K562 (cell line): ENCODE data around the gene KBTBD3. TPM values are rescaled to one million over a fixed set of nuclear protein-coding genes. Genes with fewer than 3 reads are reported as not detected.

Experiments used
- ADNP ChIP-seq: fragments of 200-800 bp; sonication (Bioruptor generic); IDR thresholded peaks from 2 replicates; pipeline ENCODE4 v1.6.1; 2016; ENCODE audit warnings: missing genetic modification characterization, missing compliant biosample characterization
- ATF1 ChIP-seq, 2 experiments: fragments of 450-650 bp in 1 of 2; IDR thresholded peaks; 2 replicates each; pipeline ENCODE4 v1.6.1; 2016; ENCODE audit warnings: missing compliant biosample characterization in 1 of 2, missing genetic modification characterization in 1 of 2
- DACH1 ChIP-seq: fragments of 450-650 bp; IDR thresholded peaks from 2 replicates; pipeline ENCODE4 v1.6.1; 2018; ENCODE audit not compliant: partially characterized antibody
- FOXK1 ChIP-seq: sonication (generic); formaldehyde crosslinking; IDR thresholded peaks from 2 replicates; pipeline ENCODE4 v1.8.0; 2022; ENCODE audit warnings: missing genetic modification reagents, mild to moderate bottlenecking, borderline replicate concordance
- HDAC2 ChIP-seq: fragments of 450-650 bp; IDR thresholded peaks from 2 replicates; pipeline ENCODE4 v1.6.1; 2016; ENCODE audit warnings: mild to moderate bottlenecking
- HMG20B ChIP-seq: fragments of 250-450 bp; sonication (Bioruptor Pico); IDR thresholded peaks from 2 replicates; pipeline ENCODE4 v1.5.0; 2021; ENCODE audit warnings: mild to moderate bottlenecking
- KDM5B ChIP-seq: fragments of 200-600 bp; sonication (generic); IDR thresholded peaks from 2 replicates; pipeline ENCODE4 v1.6.1; 2012; ENCODE audit warnings: low read depth, mild to moderate bottlenecking, moderate library complexity, low read length, control low read depth, inconsistent platforms; ENCODE audit not compliant: insufficient replicate concordance
- MEIS2 ChIP-seq: fragments of 450-650 bp; IDR thresholded peaks from 2 replicates; pipeline ENCODE4 v1.6.1; 2014; ENCODE audit warnings: mild to moderate bottlenecking; ENCODE audit not compliant: partially characterized antibody
- NCOA6 ChIP-seq: fragments of 450-650 bp; IDR thresholded peaks from 2 replicates; pipeline ENCODE4 v1.6.1; 2017; ENCODE audit warnings: mild to moderate bottlenecking
- NFYB ChIP-seq: IDR thresholded peaks from 2 replicates; pipeline ENCODE4 v1.6.1; 2011; ENCODE audit warnings: mild to moderate bottlenecking, moderate library complexity; ENCODE audit not compliant: insufficient read length; ENCODE audit errors: extremely low read depth
- OTX1 ChIP-seq: fragments of 450-650 bp; formaldehyde crosslinking; IDR thresholded peaks from 2 replicates; pipeline ENCODE4 v1.4.0; 2022; ENCODE audit warnings: mild to moderate bottlenecking
- PML ChIP-seq: IDR thresholded peaks from 2 replicates; pipeline ENCODE4 v1.6.1; 2012; ENCODE audit warnings: low read length, inconsistent platforms
- PRDM10 ChIP-seq: fragments of 450-650 bp; IDR thresholded peaks from 2 replicates; pipeline ENCODE4 v1.6.1; 2018; ENCODE audit not compliant: partially characterized antibody
- SRSF7 ChIP-seq: fragments of 200-400 bp; formaldehyde crosslinking; optimal IDR thresholded peaks from 2 replicates; pipeline ENCODE3; 2017; ENCODE audit warnings: mild to moderate bottlenecking, low read depth, low read length
- YY1 ChIP-seq, 3 experiments: IDR thresholded peaks; 2 replicates each; pipeline ENCODE4 v1.6.1; 2011; ENCODE audit warnings: low read length in 2 of 3, mild to moderate bottlenecking in 2 of 3, moderate library complexity in 2 of 3, borderline replicate concordance in 1 of 3, control low read depth in 1 of 3, low read depth in 1 of 3; ENCODE audit not compliant: insufficient read depth in 3 of 3, insufficient replicate concordance in 2 of 3, control insufficient read depth in 1 of 3, insufficient read length in 1 of 3; ENCODE audit errors: extremely low read depth in 1 of 3
- ZEB2 ChIP-seq: fragments of 450-650 bp; IDR thresholded peaks from 2 replicates; pipeline ENCODE4 v1.6.1; 2016
- polyA plus RNA-seq, 8 experiments: library from polyadenylated mRNA; depleted of rRNA in 4 of 8; stranded (reverse) in 5 of 8; unstranded in 3 of 8; fragments of >200 nt; fragmentation: Nextera tagmentation in 2 of 8; fragmentation: Illumina TruSeq in 1 of 8; extraction: Ambion mirVana in 2 of 8; extraction: Trizol in 1 of 8; gene quantifications; 2 replicates each; pipeline versions ENCODE4 v1.2.1 to v1.2.3, GENCODE V29; 2011 to 2014; ENCODE audit warnings: inconsistent platforms in 1 of 8, missing spikeins in 1 of 8
- total RNA-seq, 7 experiments: library from RNA; depleted of rRNA in 6 of 7; stranded (reverse); fragments of >200 nt in 6 of 7; fragmentation: Illumina TruSeq in 2 of 7; extraction: Trizol in 2 of 7; gene quantifications; 2 replicates each; pipeline versions ENCODE4 v1.2.1 to v1.2.3, GENCODE V29; 2011 to 2021; ENCODE audit warnings: low replicate concordance in 1 of 7
- TF ChIP-seq, protein P1 (sequence below): sonication (generic); formaldehyde crosslinking; IDR thresholded peaks from 2 replicates; pipeline ENCODE4 v1.8.1; 2023; ENCODE audit warnings: mild to moderate bottlenecking, missing genetic modification reagents
- TF ChIP-seq, protein P2 (sequence below): fragments of 450-650 bp; IDR thresholded peaks from 2 replicates; pipeline ENCODE4 v1.6.1; 2016; ENCODE audit warnings: borderline replicate concordance

The KBTBD3 gene
- total and polyA plus RNA-seq, 9 of the 15 experiments (the other 6 are each of a cell fraction or from before 2014, with no cell fraction given): 4.2 to 31.2 (median 6.4) TPM

DNA sequence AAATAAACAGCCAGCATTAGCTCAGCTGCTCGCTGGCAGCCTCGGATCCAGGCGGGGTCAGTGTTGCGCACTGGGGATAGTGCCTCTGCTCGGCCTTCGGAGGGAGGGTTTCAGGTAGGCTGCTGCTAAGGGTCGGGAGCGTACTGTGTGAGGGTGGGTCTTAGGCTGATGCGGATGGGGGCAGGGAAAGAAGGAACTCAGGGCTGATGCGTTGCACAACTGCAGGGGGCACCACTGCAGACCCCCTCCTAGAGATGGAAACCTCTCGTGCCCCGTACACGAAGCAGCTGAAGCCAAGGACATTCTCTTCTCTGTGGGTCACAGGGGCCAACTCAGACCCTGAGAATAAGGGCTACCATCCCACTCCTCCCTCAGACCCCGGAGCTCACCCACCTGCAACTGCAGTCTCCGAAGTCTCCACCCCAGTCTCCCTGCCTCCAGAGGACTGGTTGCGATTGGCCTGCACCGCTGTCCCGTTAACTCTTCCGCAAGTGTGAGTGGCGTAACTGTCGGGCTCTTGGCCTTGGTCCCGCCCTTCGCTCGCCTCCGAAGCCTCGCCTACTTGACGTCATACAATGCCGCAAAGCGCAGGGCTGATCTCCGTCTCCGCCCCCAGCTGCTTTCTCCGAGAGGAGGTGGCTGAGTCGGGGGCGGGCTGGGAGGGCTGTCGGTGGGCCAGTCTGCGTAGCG lies at the start of gene KBTBD3 (continued):
- peak in 1 of 3 experiments; percentile 10 for TF ChIP-seq YY1 (IDR thresholded peaks at IDR 0.05; ENCODE audit: borderline replicate concordance in 1 of 3, control insufficient read depth in 1 of 3, extremely low read depth in 1 of 3, insufficient read depth in 3 of 3, insufficient read length in 1 of 3, insufficient replicate concordance in 2 of 3, low read depth in 1 of 3, low read length in 2 of 3)
- TF ChIP-seq, protein P1, sequence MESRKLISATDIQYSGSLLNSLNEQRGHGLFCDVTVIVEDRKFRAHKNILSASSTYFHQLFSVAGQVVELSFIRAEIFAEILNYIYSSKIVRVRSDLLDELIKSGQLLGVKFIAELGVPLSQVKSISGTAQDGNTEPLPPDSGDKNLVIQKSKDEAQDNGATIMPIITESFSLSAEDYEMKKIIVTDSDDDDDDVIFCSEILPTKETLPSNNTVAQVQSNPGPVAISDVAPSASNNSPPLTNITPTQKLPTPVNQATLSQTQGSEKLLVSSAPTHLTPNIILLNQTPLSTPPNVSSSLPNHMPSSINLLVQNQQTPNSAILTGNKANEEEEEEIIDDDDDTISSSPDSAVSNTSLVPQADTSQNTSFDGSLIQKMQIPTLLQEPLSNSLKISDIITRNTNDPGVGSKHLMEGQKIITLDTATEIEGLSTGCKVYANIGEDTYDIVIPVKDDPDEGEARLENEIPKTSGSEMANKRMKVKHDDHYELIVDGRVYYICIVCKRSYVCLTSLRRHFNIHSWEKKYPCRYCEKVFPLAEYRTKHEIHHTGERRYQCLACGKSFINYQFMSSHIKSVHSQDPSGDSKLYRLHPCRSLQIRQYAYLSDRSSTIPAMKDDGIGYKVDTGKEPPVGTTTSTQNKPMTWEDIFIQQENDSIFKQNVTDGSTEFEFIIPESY (CRISPR knock-in tag): peak; percentile 10; the same call in 1 of the 2 replicates
- no peak; the same call in 1 of the 2 replicates for TF ChIP-seq PML
- no peak for TF ChIP-seq ATF1 (CRISPR knock-in tag; IDR thresholded peaks at IDR 0.05)
- peak; percentile 78 for TF ChIP-seq ATF1 (tag; IDR thresholded peaks at IDR 0.05)
- TF ChIP-seq DACH1: peak; percentile 26
- peak; percentile 5 for TF ChIP-seq KDM5B
- peak; percentile 22; the same call in 1 of the 2 replicates for TF ChIP-seq OTX1 (CRISPR knock-in tag)
- TF ChIP-seq NFYB: peak; percentile 70
- no peak for TF ChIP-seq SRSF7
- TF ChIP-seq HMG20B: no peak
- peak; percentile 93 for TF ChIP-seq ADNP
- TF ChIP-seq ZEB2: peak; percentile 53; the same call in 1 of the 2 replicates
- peak; percentile 33 for TF ChIP-seq MEIS2
- TF ChIP-seq PRDM10: peak; percentile 90
- peak; percentile 20; the same call in 1 of the 2 replicates for TF ChIP-seq FOXK1
- no peak for TF ChIP-seq NCOA6
- TF ChIP-seq, protein P2, sequence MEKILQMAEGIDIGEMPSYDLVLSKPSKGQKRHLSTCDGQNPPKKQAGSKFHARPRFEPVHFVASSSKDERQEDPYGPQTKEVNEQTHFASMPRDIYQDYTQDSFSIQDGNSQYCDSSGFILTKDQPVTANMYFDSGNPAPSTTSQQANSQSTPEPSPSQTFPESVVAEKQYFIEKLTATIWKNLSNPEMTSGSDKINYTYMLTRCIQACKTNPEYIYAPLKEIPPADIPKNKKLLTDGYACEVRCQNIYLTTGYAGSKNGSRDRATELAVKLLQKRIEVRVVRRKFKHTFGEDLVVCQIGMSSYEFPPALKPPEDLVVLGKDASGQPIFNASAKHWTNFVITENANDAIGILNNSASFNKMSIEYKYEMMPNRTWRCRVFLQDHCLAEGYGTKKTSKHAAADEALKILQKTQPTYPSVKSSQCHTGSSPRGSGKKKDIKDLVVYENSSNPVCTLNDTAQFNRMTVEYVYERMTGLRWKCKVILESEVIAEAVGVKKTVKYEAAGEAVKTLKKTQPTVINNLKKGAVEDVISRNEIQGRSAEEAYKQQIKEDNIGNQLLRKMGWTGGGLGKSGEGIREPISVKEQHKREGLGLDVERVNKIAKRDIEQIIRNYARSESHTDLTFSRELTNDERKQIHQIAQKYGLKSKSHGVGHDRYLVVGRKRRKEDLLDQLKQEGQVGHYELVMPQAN: peak; percentile 42; the same call in 1 of the 2 replicates
- peak; percentile 70; the same call in 1 of the 2 replicates for TF ChIP-seq HDAC2
